A673 (cell line): ENCODE measurements around the gene GUCD1. TPM values are rescaled to one million over a fixed set of nuclear protein-coding genes. Genes with fewer than 3 reads are reported as not detected.

Experiments used
- BruUV-seq: library from RNA; stranded (reverse); fragments of 400-500 nt; replicated peaks from 2 replicates; lab custom pipeline; 2021; lab: Mats Ljungman, UMichigan
- CTCF ChIA-PET: fragments of 300-600 bp; sonication (Branson Sonifier 250); formaldehyde crosslinking; loops from one replicate; lab custom pipeline; 2022; ENCODE audit warnings: antibody characterized with exemption; lab: Charles Lee
- POLR2A ChIA-PET: fragments of 300-600 bp; sonication (Branson Sonifier 250); formaldehyde crosslinking; loops from one replicate; lab custom pipeline; 2022; ENCODE audit warnings: antibody characterized with exemption; ENCODE audit not compliant: low non-redundant PET; lab: Charles Lee
- DNase-seq: peaks from one replicate; pipeline ENCODE4 v3.0.0-alpha.2; 2015; ENCODE audit warnings: low spot score
- H3K27ac ChIP-seq: fragments of 200-600 bp; sonication (generic); 2 replicates; pipeline ENCODE4 v1.5.1; 2016; ENCODE audit warnings: mixed run types, low read depth, mild to moderate bottlenecking, mixed read lengths, antibody characterized with exemption, low read length; ENCODE audit not compliant: poor library complexity, severe bottlenecking
- H3K27me3 ChIP-seq: fragments of 200-600 bp; sonication (generic); replicated peaks from 2 replicates; pipeline ENCODE4 v1.6.1; 2017; ENCODE audit warnings: mixed run types, low read depth, mild to moderate bottlenecking, mixed read lengths, antibody characterized with exemption, low read length; ENCODE audit not compliant: insufficient read depth, poor library complexity
- H3K36me3 ChIP-seq: fragments of 200-600 bp; sonication (generic); 2 replicates; pipeline ENCODE4 v1.6.1; 2016; ENCODE audit warnings: mixed run types, mild to moderate bottlenecking, mixed read lengths, antibody characterized with exemption, low read length; ENCODE audit not compliant: insufficient read depth, poor library complexity, severe bottlenecking
- H3K4me1 ChIP-seq: fragments of 200-600 bp; sonication (generic); 2 replicates; pipeline ENCODE4 v1.6.1; 2017; ENCODE audit warnings: mixed run types, mild to moderate bottlenecking, mixed read lengths, antibody characterized with exemption, low read length; ENCODE audit not compliant: insufficient read depth, poor library complexity, severe bottlenecking
- H3K4me3 ChIP-seq: fragments of 200-600 bp; sonication (generic); 2 replicates; pipeline ENCODE4 v1.5.1; 2016; ENCODE audit warnings: low read depth, mixed run types, mild to moderate bottlenecking, mixed read lengths, low read length; ENCODE audit not compliant: poor library complexity, severe bottlenecking
- H3K9me3 ChIP-seq: fragments of 200-600 bp; sonication (generic); 2 replicates; pipeline ENCODE4 v1.6.1; 2016; ENCODE audit warnings: mixed run types, low read depth, mild to moderate bottlenecking, mixed read lengths, antibody characterized with exemption, low read length; ENCODE audit not compliant: poor library complexity, severe bottlenecking
- CTCF ChIP-seq: fragments of 300-800, 200-600 bp; sonication (generic); conservative IDR thresholded peaks from 2 replicates; pipeline ENCODE4 v1.5.1; 2017; ENCODE audit warnings: low read depth, mild to moderate bottlenecking, antibody characterized with exemption, low read length, moderate library complexity, mixed read lengths
- EZH2 ChIP-seq: fragments of 200-600 bp; sonication (generic); IDR thresholded peaks from 2 replicates; pipeline ENCODE4 v1.6.1; 2017; ENCODE audit warnings: borderline replicate concordance, low read depth, mild to moderate bottlenecking, mixed read lengths, antibody characterized with exemption, low read length; ENCODE audit not compliant: poor library complexity, severe bottlenecking
- intact Hi-C: fragments of 100-400 bp; cut with micrococcal nuclease; formaldehyde crosslinking; loops from one replicate; pipeline ENCODE4 v1.10.0; 2022; ENCODE audit not compliant: unreplicated experiment
- total RNA-seq: library from RNA; stranded (reverse); gene quantifications from 2 replicates; pipeline ENCODE4 v1.2.3, GENCODE V29; 2021

The GUCD1 gene
- total RNA-seq, 1 experiment from 2014 or later = 70.5 TPM

GRCh38 chr22:24587251-24587650, 32.3 kb upstream of the GUCD1 start:
- CTCF ChIA-PET = no interaction called here

GRCh38 chr22:24585927-24586546, 31.1 kb upstream of the GUCD1 start:
- ChIA-PET POLR2A (no interaction called here), CTCF (no interaction called here)
- H3K4me3 ChIP-seq = no peak overlapping the region
- peaks cover 16% of the 10 kb centered on the region for H3K4me1 ChIP-seq
- DNase-seq = no peak
- intact Hi-C loops = no loop called here
- no peaks in the 10 kb centered on the region for H3K27me3 ChIP-seq
- no peaks in the 10 kb centered on the region for H3K36me3 ChIP-seq
- no peak overlapping the region for H3K27ac ChIP-seq
- no TSS peak for BruUV-seq
- TF ChIP-seq CTCF (no peak), EZH2 (no peak)
- no peaks in the 10 kb centered on the region for H3K9me3 ChIP-seq

More at GRCh38 chr22:24587251-24587650, 32.3 kb upstream of the GUCD1 start:
- Histone ChIP-seq H3K27ac (no peak overlapping the region), H3K4me1 (peaks cover 16% of the 10 kb centered on the region), H3K9me3 (no peaks in the 10 kb centered on the region), H3K27me3 (no peaks in the 10 kb centered on the region), H3K4me3 (no peak overlapping the region), H3K36me3 (no peaks in the 10 kb centered on the region)
- no peak for DNase-seq
- POLR2A ChIA-PET = no interaction called here
- intact Hi-C loops = no loop called here
- BruUV-seq = no TSS peak
- no peak for TF ChIP-seq EZH2
- TF ChIP-seq CTCF = no peak

- Histone ChIP-seq H3K36me3 (no peaks in the 10 kb centered on the region), H3K27me3 (no peaks in the 10 kb centered on the region), H3K27ac (no peak overlapping the region), H3K4me1 (peaks cover 16% of the 10 kb centered on the region), H3K4me3 (no peak overlapping the region), H3K9me3 (no peaks in the 10 kb centered on the region)
- intact Hi-C loops = no loop called here
- BruUV-seq = no TSS peak
- TF ChIP-seq CTCF (no peak), EZH2 (no peak)
- CTCF ChIA-PET = no interaction called here
- DNase-seq = no peak
- POLR2A ChIA-PET = no interaction called here
These were observed 30.5 kb upstream of the GUCD1 start for GRCh38 chr22:24585461-24585860.
